ENCODE data around the gene DRD2. TPM values are rescaled to one million over a fixed set of nuclear protein-coding genes. Genes with fewer than 3 reads are reported as not detected.

DRD2 gene
- total and polyA plus RNA-seq, 2 donors (not counting 3 experiments of a cell fraction or from before 2014, with no cell fraction given), result not detected

GRCh38 chr11:113457784-113458183 is 17.4 kb downstream of the DRD2 start:
- Histone ChIP-seq H3K36me3 (ENCODE audit: control insufficient read depth in 2 of 2, extremely low read depth in 1 of 2, insufficient read depth in 2 of 2, low read length in 2 of 2) (no peaks in the 10 kb centered on the region), H3K4me3 (replicated peaks in 1 of 3; ENCODE audit: insufficient read depth in 1 of 3, low read depth in 1 of 3, low read length in 3 of 3) (no peak overlapping the region), H3K4me1 (ENCODE audit: control insufficient read depth, extremely low read depth, insufficient read depth, low read length) (no peaks in the 10 kb centered on the region), H3K27me3 (ENCODE audit: control insufficient read depth in 2 of 2, insufficient read depth in 2 of 2, low read length in 2 of 2) (no peaks in the 10 kb centered on the region), H3K9me1 (replicated peaks; ENCODE audit: control insufficient read depth, extremely low read depth, insufficient read depth, low read length) (no peaks in the 10 kb centered on the region), H3K79me2 (ENCODE audit: control insufficient read depth, insufficient read depth, low read length) (no peaks in the 10 kb centered on the region), H3K27ac (ENCODE audit: insufficient read depth, low read depth, low read length) (no peak overlapping the region), H2AFZ (ENCODE audit: low read depth, low read length) (no peak overlapping the region), H4K20me1 (replicated peaks; ENCODE audit: control insufficient read depth, extremely low read depth, insufficient read depth, low read length) (no peaks in the 10 kb centered on the region), H3K9me3 (replicated peaks; ENCODE audit: control insufficient read depth, insufficient read depth, low read length) (no peaks in the 10 kb centered on the region), H3K4me2 (ENCODE audit: insufficient read depth, low read length) (no peak overlapping the region), H3K9ac (replicated peaks; ENCODE audit: extremely low read depth, insufficient read depth, low read length) (no peak overlapping the region)
- TF ChIP-seq POLR2AphosphoS5 (IDR thresholded peaks at IDR 0.05; ENCODE audit: insufficient read depth, low read depth, low read length) (no peak), FOS (IDR thresholded peaks at IDR 0.05; ENCODE audit: borderline replicate concordance, insufficient read depth, low read length) (no peak), GATA2 (IDR thresholded peaks at IDR 0.05; ENCODE audit: insufficient read depth, insufficient read length, low read depth, low read length) (no peak), MAX (IDR thresholded peaks at IDR 0.05; ENCODE audit: insufficient read depth, insufficient read length) (no peak), EZH2 (IDR thresholded peaks at IDR 0.05; ENCODE audit: borderline replicate concordance, low read depth, low read length, severe bottlenecking) (no peak)
- ChIA-PET POLR2A (no interaction called here), CTCF (no interaction called here)
- dilution Hi-C loops (cut with MboI; ENCODE audit: extremely low pct_ligation_motif_present, low sequenced_read_pairs), result no loop called here
- DNase-seq (ENCODE audit: low read depth, low spot score) (no peak), FAIRE-seq (no peak)
- intact Hi-C loops (cut with micrococcal nuclease), result no loop called here
- no TSS peak for BruUV-seq (replicated peaks)

- no TSS peak for BruUV-seq (replicated peaks)
- H3K9me1 ChIP-seq (replicated peaks; ENCODE audit: control insufficient read depth, extremely low read depth, insufficient read depth, low read length), result no peaks in the 10 kb centered on the region
- H3K36me3 ChIP-seq (ENCODE audit: control insufficient read depth in 2 of 2, extremely low read depth in 1 of 2, insufficient read depth in 2 of 2, low read length in 2 of 2), result no peaks in the 10 kb centered on the region
- ChIA-PET POLR2A (no interaction called here), CTCF (no interaction called here)
- no peak overlapping the region for H3K27ac ChIP-seq (ENCODE audit: insufficient read depth, low read depth, low read length)
- H3K4me3 ChIP-seq (replicated peaks in 1 of 3; ENCODE audit: insufficient read depth in 1 of 3, low read depth in 1 of 3, low read length in 3 of 3), result no peak overlapping the region
- no peaks in the 10 kb centered on the region for H3K4me1 ChIP-seq (ENCODE audit: control insufficient read depth, extremely low read depth, insufficient read depth, low read length)
- peaks cover 2% of the 10 kb centered on the region for H4K20me1 ChIP-seq (replicated peaks; ENCODE audit: control insufficient read depth, extremely low read depth, insufficient read depth, low read length)
- H2AFZ ChIP-seq (ENCODE audit: low read depth, low read length), result no peak overlapping the region
- DNase-seq (ENCODE audit: low read depth, low spot score), result no peak
- TF ChIP-seq EZH2 (IDR thresholded peaks at IDR 0.05; ENCODE audit: borderline replicate concordance, low read depth, low read length, severe bottlenecking), result no peak
- no peak for TF ChIP-seq CTCF (IDR thresholded peaks at IDR 0.05; ENCODE audit: extremely low read depth in 1 of 2, insufficient read depth in 1 of 2, low read depth in 1 of 2, low read length in 2 of 2)
- no peak for TF ChIP-seq GATA2 (IDR thresholded peaks at IDR 0.05; ENCODE audit: insufficient read depth, insufficient read length, low read depth, low read length)
- TF ChIP-seq POLR2AphosphoS5 (IDR thresholded peaks at IDR 0.05; ENCODE audit: insufficient read depth, low read depth, low read length), result no peak
- no peak for TF ChIP-seq MYC (IDR thresholded peaks at IDR 0.05; ENCODE audit: low read depth, low read length)
- no peak for TF ChIP-seq FOS (IDR thresholded peaks at IDR 0.05; ENCODE audit: borderline replicate concordance, insufficient read depth, low read length)
- TF ChIP-seq POLR2A (IDR thresholded peaks at IDR 0.05; ENCODE audit: low read depth, low read length), result no peak
- TF ChIP-seq MAX (IDR thresholded peaks at IDR 0.05; ENCODE audit: insufficient read depth, insufficient read length), result no peak
- TF ChIP-seq JUN (IDR thresholded peaks at IDR 0.05; ENCODE audit: borderline replicate concordance, insufficient read depth, insufficient read length, low read depth), result no peak
- H3K27me3 ChIP-seq (ENCODE audit: control insufficient read depth in 2 of 2, insufficient read depth in 2 of 2, low read length in 2 of 2), result no peaks in the 10 kb centered on the region
- no peak for FAIRE-seq
- dilution Hi-C loops (cut with MboI; ENCODE audit: extremely low pct_ligation_motif_present, low sequenced_read_pairs), result no loop called here
- intact Hi-C loops (cut with micrococcal nuclease), result no loop called here
- no peak overlapping the region for H3K9ac ChIP-seq (replicated peaks; ENCODE audit: extremely low read depth, insufficient read depth, low read length)
- no peaks in the 10 kb centered on the region for H3K9me3 ChIP-seq (replicated peaks; ENCODE audit: control insufficient read depth, insufficient read depth, low read length)
- H3K79me2 ChIP-seq (ENCODE audit: control insufficient read depth, insufficient read depth, low read length), result no peaks in the 10 kb centered on the region
- H3K4me2 ChIP-seq (ENCODE audit: insufficient read depth, low read length), result no peak overlapping the region
These were observed 20.7 kb downstream of the DRD2 start for GRCh38 chr11:113454455-113454854.

Data from endothelial cell of umbilical vein (primary cell).